Esophagus muscularis mucosa (tissue), 4 donors: ENCODE measurements around the gene MYL5.

Experiments used
- CTCF ChIP-seq, 3 experiments: fragments of 200-600 bp in 2 of 3; fragments of 450-650 bp in 1 of 3; sonication (generic) in 2 of 3; IDR thresholded peaks; one replicate each; pipeline ENCODE4 v1.5.1; 2017 to 2019; ENCODE audit warnings: antibody characterized with exemption in 3 of 3, mild to moderate bottlenecking in 2 of 3, moderate library complexity in 1 of 3
- EP300 ChIP-seq: sonication (generic); formaldehyde crosslinking; IDR thresholded peaks from one replicate; pipeline ENCODE4 v1.6.1; 2017; ENCODE audit warnings: antibody characterized with exemption
- POLR2AphosphoS5 ChIP-seq, 2 donors: sonication (generic); formaldehyde crosslinking; IDR thresholded peaks; one replicate each; pipeline ENCODE4 v1.6.1; 2017; ENCODE audit warnings: antibody characterized with exemption in 2 of 2

DNA sequence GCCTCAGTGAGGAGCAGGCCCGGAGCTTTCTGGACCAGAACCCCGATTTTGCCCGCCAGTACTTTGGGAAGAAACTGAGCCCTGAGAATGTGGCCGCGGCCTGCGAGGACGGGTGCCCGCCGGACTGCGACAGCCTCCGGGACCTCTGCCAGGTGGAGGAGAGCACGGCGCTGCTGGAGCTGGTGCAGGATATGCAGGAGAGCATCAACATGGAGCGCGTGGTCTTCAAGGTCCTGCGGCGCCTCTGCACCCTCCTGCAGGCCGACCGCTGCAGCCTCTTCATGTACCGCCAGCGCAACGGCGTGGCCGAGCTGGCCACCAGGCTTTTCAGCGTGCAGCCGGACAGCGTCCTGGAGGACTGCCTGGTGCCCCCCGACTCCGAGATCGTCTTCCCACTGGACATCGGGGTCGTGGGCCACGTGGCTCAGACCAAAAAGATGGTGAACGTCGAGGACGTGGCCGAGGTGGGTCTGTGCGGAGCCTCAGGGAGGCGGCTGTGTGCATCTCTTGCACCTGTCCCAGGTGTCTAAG lies 48.6 kb upstream of the MYL5 start:
- no peak for TF ChIP-seq CTCF (IDR thresholded peaks at IDR 0.05)
- no peak for TF ChIP-seq EP300
- TF ChIP-seq POLR2AphosphoS5 (IDR thresholded peaks at IDR 0.05), result no peak
